Natural killer cell treated with Interleukin-12 subunit alpha and Interleukin-12 subunit beta and Interleukin-15 and Interleukin-18, amount 100 ng/mL, for 72 hours (primary cell): ENCODE data around the gene CT45A3. TPM values are rescaled to one million over a fixed set of nuclear protein-coding genes. Genes with fewer than 3 reads are reported as not detected.
"Not testable (repeated sequence)": the region's sequence is repeated elsewhere in the genome, so short reads cannot be mapped to it uniquely, and the experiment has no call there.

Experiments used
- ATAC-seq, 2 donors: fragments of 150-1000 bp; cut with Tn5 transposase in 1 of 2; sonication (Bioruptor Pico), chemical (Tn5 transposase) in 1 of 2; 2 replicates each; pipeline ENCODE4 v1.10.0; 2021
- DNase-seq: peaks from one replicate; pipeline ENCODE4 v3.0.0; 2022; ENCODE audit warnings: low spot score
- H3K27ac Mint-ChIP-seq, 2 donors: 1 replicate in 1 of 2; 2 replicates in 1 of 2; pipeline ENCODE4 v1.8.0; 2022; ENCODE audit warnings: mixed read lengths in 2 of 2, mild to moderate bottlenecking in 1 of 2, moderate library complexity in 1 of 2
- H3K27me3 Mint-ChIP-seq, 2 donors: 1 replicate in 1 of 2; 2 replicates in 1 of 2; pipeline ENCODE4 v1.8.0; 2022; ENCODE audit warnings: mixed read lengths in 2 of 2
- H3K36me3 Mint-ChIP-seq: one replicate; pipeline ENCODE4 v1.8.0; 2022; ENCODE audit warnings: mixed read lengths
- H3K4me1 Mint-ChIP-seq, 2 donors: 1 replicate in 1 of 2; 2 replicates in 1 of 2; pipeline ENCODE4 v1.8.0; 2022; ENCODE audit warnings: low read depth in 2 of 2, mixed read lengths in 2 of 2, mild to moderate bottlenecking in 1 of 2
- H3K4me3 Mint-ChIP-seq: one replicate; pipeline ENCODE4 v1.8.0; 2022; ENCODE audit warnings: mixed read lengths
- H3K9me3 Mint-ChIP-seq: 2 replicates; pipeline ENCODE4 v1.8.0; 2022; ENCODE audit warnings: mixed read lengths
- total RNA-seq, 2 donors: library from RNA; stranded (reverse); gene quantifications; one replicate each; pipeline ENCODE4 v1.2.3, GENCODE V29; 2022

Gene CT45A3
- total RNA-seq, result not detected

DNA sequence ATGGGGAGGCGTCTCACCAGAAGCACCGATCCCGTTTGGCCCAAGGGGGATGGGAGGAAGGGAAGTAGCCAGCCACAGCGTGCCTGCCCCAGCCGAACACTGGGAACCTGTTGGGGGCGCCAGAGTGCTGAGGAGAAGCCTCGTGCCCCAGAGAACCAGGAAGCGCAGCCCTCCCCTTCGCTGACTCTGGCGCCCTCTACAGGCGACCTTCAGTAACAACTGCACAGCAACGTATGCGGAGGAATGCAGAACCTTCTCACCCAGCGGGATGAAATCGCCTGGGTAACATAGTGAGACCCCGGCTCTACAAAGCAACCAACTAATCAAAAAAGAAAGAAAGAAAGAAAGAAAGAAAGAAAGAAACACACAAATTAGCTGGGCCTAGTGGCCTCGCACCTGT lies at the start of gene CT45A3:
Gene CT45A3, minus strand, starts transcription at position 101 of the 400 bp plus-strand sequence. CDS start 3,747 bp downstream, outside the sequence.
- not testable (repeated sequence) for H3K27ac Mint-ChIP-seq, H3K27me3 Mint-ChIP-seq, ATAC-seq, DNase-seq, H3K4me3 Mint-ChIP-seq, H3K9me3 Mint-ChIP-seq, H3K4me1 Mint-ChIP-seq, H3K36me3 Mint-ChIP-seq

GRCh38 chrX:135802687-135803086 lies 34.7 kb upstream of the CT45A3 start, which contains the start of gene CT45A6:
Gene CT45A6 (minus strand): TSS chrX:135802787. CDS start chrX:135798993, 3,794 bp downstream.
- not testable (repeated sequence) for H3K9me3 Mint-ChIP-seq, H3K27me3 Mint-ChIP-seq, ATAC-seq, H3K36me3 Mint-ChIP-seq, H3K4me1 Mint-ChIP-seq, H3K27ac Mint-ChIP-seq, H3K4me3 Mint-ChIP-seq, DNase-seq

- H3K27me3 Mint-ChIP-seq, H3K27ac Mint-ChIP-seq, H3K9me3 Mint-ChIP-seq, ATAC-seq, H3K4me1 Mint-ChIP-seq, H3K36me3 Mint-ChIP-seq, H3K4me3 Mint-ChIP-seq, DNase-seq: not testable (repeated sequence)
These were observed 17.4 kb upstream of the CT45A3 start, which contains the start of gene CT45A5 for GRCh38 chrX:135785403-135785802. Gene CT45A5 (minus strand): TSS chrX:135785503. CDS start chrX:135781729, 3,774 bp downstream.

GRCh38 chrX:135744739-135745138 lies 23.3 kb downstream of the CT45A3 start:
- not testable (repeated sequence) for DNase-seq, H3K4me3 Mint-ChIP-seq, H3K9me3 Mint-ChIP-seq, H3K27ac Mint-ChIP-seq, H3K27me3 Mint-ChIP-seq, H3K36me3 Mint-ChIP-seq, ATAC-seq, H3K4me1 Mint-ChIP-seq

DNA sequence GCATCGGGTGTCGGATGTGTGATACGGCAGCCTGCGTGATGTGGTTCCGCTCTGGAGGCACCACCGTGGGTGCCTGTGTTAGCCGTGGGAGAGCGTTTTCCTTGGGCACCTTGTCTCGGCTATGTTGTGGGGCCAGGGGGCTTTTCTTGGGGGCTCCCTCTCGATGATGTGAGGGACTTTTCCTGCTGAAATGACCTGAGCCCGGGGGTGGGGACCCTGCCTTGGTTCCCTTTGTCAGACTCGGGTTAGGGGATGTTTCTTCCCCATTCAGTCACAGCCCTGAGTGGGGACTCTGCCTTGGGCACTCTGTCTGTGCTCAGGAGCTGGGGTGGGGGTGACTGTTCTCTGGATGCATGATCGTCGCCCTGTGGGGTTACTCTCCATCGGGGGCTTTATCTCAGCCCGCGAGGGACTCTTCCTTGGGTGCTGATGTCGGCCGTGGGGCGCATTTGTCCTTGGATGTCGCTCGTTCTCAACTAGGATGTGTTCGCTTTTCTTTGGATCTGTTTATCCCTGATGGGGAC lies 26.7 kb downstream of the CT45A3 start:
- ATAC-seq, result no peak
- no peak for DNase-seq
- Mint-ChIP-seq H3K36me3 (no peaks in the 10 kb centered on the region), H3K27ac (no peak overlapping the region), H3K27me3 (peaks cover 0 to 4% of the 10 kb centered on the region in 2 donors), H3K9me3 (no peaks in the 10 kb centered on the region), H3K4me3 (no peak overlapping the region), H3K4me1 (peaks cover 0 to 4% of the 10 kb centered on the region in 2 donors)

DNA sequence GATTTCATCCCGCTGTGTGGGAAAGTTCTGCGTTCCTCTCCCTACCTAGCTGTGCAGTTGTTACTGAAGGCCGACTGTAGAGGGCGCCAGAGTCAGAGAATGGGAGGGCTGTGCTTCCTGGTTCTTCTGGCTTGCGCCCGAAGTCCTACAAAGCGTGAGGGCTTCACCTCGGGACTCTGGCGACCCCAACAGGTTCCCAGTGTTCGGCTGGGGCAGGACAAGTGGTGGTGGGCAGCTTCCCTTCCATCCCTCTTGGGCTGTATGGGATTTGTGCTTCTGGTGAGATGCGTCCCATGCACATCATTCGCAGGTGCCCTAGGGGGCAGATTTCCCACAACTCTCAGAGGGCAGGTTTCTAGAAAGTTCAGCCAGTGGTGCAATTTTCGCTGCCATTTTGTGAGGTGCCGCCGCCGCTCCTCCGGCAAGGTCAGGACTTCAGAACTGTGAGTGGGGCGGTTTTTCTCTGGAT lies 27.3 kb downstream of the CT45A3 start:
- H3K9me3 Mint-ChIP-seq, result no peaks in the 10 kb centered on the region
- no peak for DNase-seq
- H3K27ac Mint-ChIP-seq, result no peak overlapping the region
- ATAC-seq, result peak in 1 of 2 donors; percentile 73
- H3K36me3 Mint-ChIP-seq, result no peaks in the 10 kb centered on the region
- peaks cover 0 to 4% of the 10 kb centered on the region in 2 donors for H3K4me1 Mint-ChIP-seq
- H3K27me3 Mint-ChIP-seq, result peaks cover 0 to 4% of the 10 kb centered on the region in 2 donors
- no peak overlapping the region for H3K4me3 Mint-ChIP-seq

DNA sequence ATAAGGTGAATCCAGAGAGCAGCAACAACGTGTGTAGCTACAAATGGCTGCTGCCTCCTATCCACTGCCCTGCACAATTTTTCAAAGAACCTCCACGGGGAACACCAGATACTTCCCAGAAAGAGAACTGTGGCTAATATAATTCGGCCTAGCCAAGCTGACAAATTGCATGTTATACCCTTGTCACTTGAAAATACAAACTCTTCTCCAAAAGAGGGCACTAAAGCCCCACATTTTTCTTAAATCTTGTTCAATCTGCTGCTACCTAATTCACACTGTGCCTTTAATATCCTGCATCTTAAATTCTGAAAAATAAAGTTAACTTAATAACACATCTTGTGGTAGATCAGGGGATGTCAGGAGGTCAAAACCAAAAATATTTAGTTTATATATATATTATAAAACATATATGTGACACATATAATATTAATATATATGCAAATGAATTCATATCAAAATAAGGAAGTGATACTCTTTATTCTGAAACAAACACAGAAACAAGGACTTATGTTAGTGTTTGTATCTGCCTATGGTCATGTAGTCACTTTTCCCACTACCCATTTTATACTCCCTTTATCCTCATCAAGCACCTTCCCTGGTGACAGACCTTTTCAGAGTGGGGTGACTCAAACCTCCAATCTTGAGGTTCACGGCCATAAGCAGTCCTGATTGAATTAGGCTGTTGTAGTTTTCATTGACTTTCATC lies 30.5 kb downstream of the CT45A3 start:
- peaks cover 0 to 7% of the 10 kb centered on the region in 2 donors for H3K27me3 Mint-ChIP-seq
- DNase-seq (no peak), ATAC-seq (no peak)
- H3K27ac Mint-ChIP-seq, result no peak overlapping the region
- H3K36me3 Mint-ChIP-seq, result no peaks in the 10 kb centered on the region
- H3K4me3 Mint-ChIP-seq, result no peak overlapping the region
- no peaks in the 10 kb centered on the region for H3K9me3 Mint-ChIP-seq
- H3K4me1 Mint-ChIP-seq, result peaks cover 0 to 4% of the 10 kb centered on the region in 2 donors

- not testable (repeated sequence) for H3K27me3 Mint-ChIP-seq, H3K9me3 Mint-ChIP-seq
These were observed 33.3 kb downstream of the CT45A3 start for GRCh38 chrX:135734666-135735065.

DNA sequence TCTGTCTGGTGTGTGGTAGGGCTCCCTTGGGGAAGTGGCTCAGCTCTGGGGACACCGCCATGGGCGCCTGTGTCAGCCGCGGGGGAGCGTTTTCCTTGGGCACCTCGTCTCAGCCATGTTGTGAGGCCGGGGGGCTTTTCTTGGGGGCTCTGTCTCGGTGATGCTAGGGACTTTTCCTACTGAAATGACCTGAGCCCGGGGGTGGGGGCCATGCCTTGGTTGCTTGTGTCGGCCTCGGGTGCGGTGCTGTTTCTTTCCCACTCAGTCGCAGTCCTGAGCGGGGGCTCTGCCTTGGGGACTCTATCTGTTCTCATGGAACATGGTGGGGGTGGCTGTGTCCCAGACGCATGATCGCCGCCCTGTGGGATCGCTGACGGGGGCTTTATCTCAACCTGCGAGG lies 54.2 kb downstream of the CT45A3 start:
- no peaks in the 10 kb centered on the region for H3K9me3 Mint-ChIP-seq
- ATAC-seq (no peak), DNase-seq (no peak)
- H3K4me3 Mint-ChIP-seq, result no peak overlapping the region
- no peaks in the 10 kb centered on the region for H3K36me3 Mint-ChIP-seq
- H3K4me1 Mint-ChIP-seq, result no peaks in the 10 kb centered on the region
- peaks cover 0 to 2% of the 10 kb centered on the region in 2 donors for H3K27me3 Mint-ChIP-seq
- no peak overlapping the region for H3K27ac Mint-ChIP-seq

More at GRCh38 chrX:135734666-135735065, 33.3 kb downstream of the CT45A3 start:
- H3K4me3 Mint-ChIP-seq, DNase-seq, H3K36me3 Mint-ChIP-seq, H3K4me1 Mint-ChIP-seq, H3K27ac Mint-ChIP-seq, ATAC-seq: not testable (repeated sequence)

- H3K4me1 Mint-ChIP-seq, H3K27ac Mint-ChIP-seq, H3K27me3 Mint-ChIP-seq, H3K9me3 Mint-ChIP-seq, H3K36me3 Mint-ChIP-seq, DNase-seq, ATAC-seq, H3K4me3 Mint-ChIP-seq: not testable (repeated sequence)
These were observed 54.8 kb downstream of the CT45A3 start, which contains the start of gene CT45A1 for GRCh38 chrX:135713183-135713689. Gene CT45A1 (plus strand): TSS chrX:135713639. CDS start chrX:135718941, 5,302 bp downstream.

Other genes with a start within 250 kb of the CT45A3 start
- 10 to 100 TPM; 20.5 to 20.9 TPM for gene INTS6L, start 247.5 kb downstream of the CT45A3 start, total RNA-seq
- not detected for gene CT45A1, start 54.6 kb downstream of the CT45A3 start, total RNA-seq
- not detected for gene CT45A5, start 17.3 kb upstream of the CT45A3 start, total RNA-seq
- gene CT45A6, start 34.6 kb upstream of the CT45A3 start, total RNA-seq, result not detected
- not detected for gene CT45A2, start 51.8 kb upstream of the CT45A3 start, total RNA-seq
- gene CT45A7, start 69.1 kb upstream of the CT45A3 start, total RNA-seq, result not detected
- gene CT45A8, start 86.3 kb upstream of the CT45A3 start, total RNA-seq, result not detected
- gene CT45A9, start 103.6 kb upstream of the CT45A3 start, total RNA-seq, result not detected
- not detected for gene CT45A10, start 125.3 kb upstream of the CT45A3 start, total RNA-seq
- gene SAGE1, start 125.5 kb upstream of the CT45A3 start, total RNA-seq, result not detected
- gene MMGT1, start 205.8 kb upstream of the CT45A3 start, total RNA-seq, result 10 to 100 TPM; 16.1 to 22.2 TPM
- 10 to 100 TPM; 16.6 to 18.6 TPM for gene SLC9A6, start 217.2 kb upstream of the CT45A3 start, total RNA-seq